A549 (cell line): ENCODE data around the gene AOAH.

Source experiments
- EHMT2 ChIP-seq: fragments of 200-600 bp; sonication (generic); IDR thresholded peaks from 2 replicates; pipeline ENCODE4 v1.6.1; 2016; ENCODE audit warnings: antibody characterized with exemption, low read depth, mild to moderate bottlenecking, moderate library complexity
- EP300 ChIP-seq, 2 experiments: fragments of >200 bp; sonication (Bioruptor Twin); formaldehyde crosslinking; IDR thresholded peaks; 2 replicates in 1 of 2; 3 replicates in 1 of 2; pipeline ENCODE4 v1.6.1; 2016 to 2017
- ESRRA ChIP-seq: fragments of 150-350 bp; IDR thresholded peaks from 2 replicates; pipeline ENCODE4 v1.6.1; 2014; ENCODE audit warnings: mild to moderate bottlenecking, low read length, borderline replicate concordance
- KDM5A ChIP-seq: fragments of 200-600 bp; sonication (generic); IDR thresholded peaks from 2 replicates; pipeline ENCODE4 v1.6.1; 2016; ENCODE audit warnings: antibody characterized with exemption, mild to moderate bottlenecking
- POLR2A ChIP-seq: IDR thresholded peaks from 2 replicates; pipeline ENCODE4 v1.6.1; 2012; ENCODE audit warnings: mild to moderate bottlenecking, low read length
- RAD21 ChIP-seq, 2 experiments: fragments of >200 bp in 1 of 2; sonication (Bioruptor Twin) in 1 of 2; formaldehyde crosslinking in 1 of 2; IDR thresholded peaks in 1 of 2; conservative IDR thresholded peaks in 1 of 2; 2 replicates in 1 of 2; 3 replicates in 1 of 2; pipeline ENCODE4 v1.6.1; 2012 to 2018; ENCODE audit warnings: inconsistent platforms in 1 of 2
- RNF2 ChIP-seq: fragments of 200-600 bp; sonication (generic); IDR thresholded peaks from 2 replicates; pipeline ENCODE4 v1.6.1; 2016; ENCODE audit warnings: low read depth, mild to moderate bottlenecking, antibody characterized with exemption, moderate library complexity, borderline replicate concordance
- SREBF2 ChIP-seq: fragments of 450-650 bp; IDR thresholded peaks from 2 replicates; pipeline ENCODE4 v1.6.1; 2014; ENCODE audit warnings: mild to moderate bottlenecking, moderate library complexity
- ZSCAN20 ChIP-seq: fragments of 250-450 bp; sonication (Bioruptor Pico); IDR thresholded peaks from 2 replicates; pipeline ENCODE4 v1.8.0; 2022; ENCODE audit warnings: mild to moderate bottlenecking, moderate library complexity
- TF ChIP-seq, protein P1 (sequence below): fragments of >200 bp; sonication (Bioruptor Twin); formaldehyde crosslinking; IDR thresholded peaks from 3 replicates; pipeline ENCODE4 v1.5.1; 2016
- TF ChIP-seq, protein P2 (sequence below): fragments of 450-650 bp; IDR thresholded peaks from 2 replicates; pipeline ENCODE4 v1.6.1; 2014; ENCODE audit warnings: antibody characterized with exemption
- TF ChIP-seq, protein P3 (sequence below): fragments of 200-600 bp; sonication (generic); IDR thresholded peaks from 2 replicates; pipeline ENCODE4 v1.6.1; 2016; ENCODE audit warnings: antibody characterized with exemption, mild to moderate bottlenecking, moderate library complexity
- TF ChIP-seq, protein P4 (sequence below): fragments of 250-450 bp; sonication (Bioruptor Pico); IDR thresholded peaks from 2 replicates; pipeline ENCODE4 v1.5.0; 2021; ENCODE audit warnings: mild to moderate bottlenecking, moderate library complexity, borderline replicate concordance

DNA sequence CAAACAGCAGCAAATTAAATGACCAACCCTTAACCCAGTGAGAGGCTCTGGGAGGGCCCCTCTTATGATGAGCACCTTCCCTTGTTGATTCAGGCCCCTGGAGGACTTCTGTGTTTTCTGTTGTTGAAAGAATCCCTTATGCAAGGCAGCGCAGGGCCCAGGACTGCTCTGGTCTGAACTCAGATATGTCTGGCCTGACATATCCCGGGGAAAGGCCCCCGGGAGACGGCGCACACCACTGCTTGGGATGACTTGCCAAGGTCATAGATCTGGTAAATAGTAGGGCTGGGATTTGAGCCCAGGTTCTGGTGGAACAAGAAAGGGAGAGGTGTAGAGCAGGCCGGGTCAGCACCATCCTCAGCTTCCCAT lies 124.0 kb downstream of the AOAH start:
- TF ChIP-seq, protein P1, sequence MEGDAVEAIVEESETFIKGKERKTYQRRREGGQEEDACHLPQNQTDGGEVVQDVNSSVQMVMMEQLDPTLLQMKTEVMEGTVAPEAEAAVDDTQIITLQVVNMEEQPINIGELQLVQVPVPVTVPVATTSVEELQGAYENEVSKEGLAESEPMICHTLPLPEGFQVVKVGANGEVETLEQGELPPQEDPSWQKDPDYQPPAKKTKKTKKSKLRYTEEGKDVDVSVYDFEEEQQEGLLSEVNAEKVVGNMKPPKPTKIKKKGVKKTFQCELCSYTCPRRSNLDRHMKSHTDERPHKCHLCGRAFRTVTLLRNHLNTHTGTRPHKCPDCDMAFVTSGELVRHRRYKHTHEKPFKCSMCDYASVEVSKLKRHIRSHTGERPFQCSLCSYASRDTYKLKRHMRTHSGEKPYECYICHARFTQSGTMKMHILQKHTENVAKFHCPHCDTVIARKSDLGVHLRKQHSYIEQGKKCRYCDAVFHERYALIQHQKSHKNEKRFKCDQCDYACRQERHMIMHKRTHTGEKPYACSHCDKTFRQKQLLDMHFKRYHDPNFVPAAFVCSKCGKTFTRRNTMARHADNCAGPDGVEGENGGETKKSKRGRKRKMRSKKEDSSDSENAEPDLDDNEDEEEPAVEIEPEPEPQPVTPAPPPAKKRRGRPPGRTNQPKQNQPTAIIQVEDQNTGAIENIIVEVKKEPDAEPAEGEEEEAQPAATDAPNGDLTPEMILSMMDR = no peak
- TF ChIP-seq RAD21 (conservative IDR thresholded peaks at IDR 0.05 in 1 of 2, IDR thresholded peaks at IDR 0.05 in 1 of 2) = no peak
- no peak for TF ChIP-seq RNF2
- no peak for TF ChIP-seq POLR2A
- no peak for TF ChIP-seq EP300 (IDR thresholded peaks at IDR 0.05)
- TF ChIP-seq KDM5A = no peak
- no peak for TF ChIP-seq SREBF2
- no peak for TF ChIP-seq ESRRA
- no peak for TF ChIP-seq ZSCAN20 (CRISPR knock-in tag)
- TF ChIP-seq, protein P2, sequence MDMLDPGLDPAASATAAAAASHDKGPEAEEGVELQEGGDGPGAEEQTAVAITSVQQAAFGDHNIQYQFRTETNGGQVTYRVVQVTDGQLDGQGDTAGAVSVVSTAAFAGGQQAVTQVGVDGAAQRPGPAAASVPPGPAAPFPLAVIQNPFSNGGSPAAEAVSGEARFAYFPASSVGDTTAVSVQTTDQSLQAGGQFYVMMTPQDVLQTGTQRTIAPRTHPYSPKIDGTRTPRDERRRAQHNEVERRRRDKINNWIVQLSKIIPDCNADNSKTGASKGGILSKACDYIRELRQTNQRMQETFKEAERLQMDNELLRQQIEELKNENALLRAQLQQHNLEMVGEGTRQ = no peak
- TF ChIP-seq, protein P3, sequence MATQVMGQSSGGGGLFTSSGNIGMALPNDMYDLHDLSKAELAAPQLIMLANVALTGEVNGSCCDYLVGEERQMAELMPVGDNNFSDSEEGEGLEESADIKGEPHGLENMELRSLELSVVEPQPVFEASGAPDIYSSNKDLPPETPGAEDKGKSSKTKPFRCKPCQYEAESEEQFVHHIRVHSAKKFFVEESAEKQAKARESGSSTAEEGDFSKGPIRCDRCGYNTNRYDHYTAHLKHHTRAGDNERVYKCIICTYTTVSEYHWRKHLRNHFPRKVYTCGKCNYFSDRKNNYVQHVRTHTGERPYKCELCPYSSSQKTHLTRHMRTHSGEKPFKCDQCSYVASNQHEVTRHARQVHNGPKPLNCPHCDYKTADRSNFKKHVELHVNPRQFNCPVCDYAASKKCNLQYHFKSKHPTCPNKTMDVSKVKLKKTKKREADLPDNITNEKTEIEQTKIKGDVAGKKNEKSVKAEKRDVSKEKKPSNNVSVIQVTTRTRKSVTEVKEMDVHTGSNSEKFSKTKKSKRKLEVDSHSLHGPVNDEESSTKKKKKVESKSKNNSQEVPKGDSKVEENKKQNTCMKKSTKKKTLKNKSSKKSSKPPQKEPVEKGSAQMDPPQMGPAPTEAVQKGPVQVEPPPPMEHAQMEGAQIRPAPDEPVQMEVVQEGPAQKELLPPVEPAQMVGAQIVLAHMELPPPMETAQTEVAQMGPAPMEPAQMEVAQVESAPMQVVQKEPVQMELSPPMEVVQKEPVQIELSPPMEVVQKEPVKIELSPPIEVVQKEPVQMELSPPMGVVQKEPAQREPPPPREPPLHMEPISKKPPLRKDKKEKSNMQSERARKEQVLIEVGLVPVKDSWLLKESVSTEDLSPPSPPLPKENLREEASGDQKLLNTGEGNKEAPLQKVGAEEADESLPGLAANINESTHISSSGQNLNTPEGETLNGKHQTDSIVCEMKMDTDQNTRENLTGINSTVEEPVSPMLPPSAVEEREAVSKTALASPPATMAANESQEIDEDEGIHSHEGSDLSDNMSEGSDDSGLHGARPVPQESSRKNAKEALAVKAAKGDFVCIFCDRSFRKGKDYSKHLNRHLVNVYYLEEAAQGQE = no peak
- TF ChIP-seq, protein P4, sequence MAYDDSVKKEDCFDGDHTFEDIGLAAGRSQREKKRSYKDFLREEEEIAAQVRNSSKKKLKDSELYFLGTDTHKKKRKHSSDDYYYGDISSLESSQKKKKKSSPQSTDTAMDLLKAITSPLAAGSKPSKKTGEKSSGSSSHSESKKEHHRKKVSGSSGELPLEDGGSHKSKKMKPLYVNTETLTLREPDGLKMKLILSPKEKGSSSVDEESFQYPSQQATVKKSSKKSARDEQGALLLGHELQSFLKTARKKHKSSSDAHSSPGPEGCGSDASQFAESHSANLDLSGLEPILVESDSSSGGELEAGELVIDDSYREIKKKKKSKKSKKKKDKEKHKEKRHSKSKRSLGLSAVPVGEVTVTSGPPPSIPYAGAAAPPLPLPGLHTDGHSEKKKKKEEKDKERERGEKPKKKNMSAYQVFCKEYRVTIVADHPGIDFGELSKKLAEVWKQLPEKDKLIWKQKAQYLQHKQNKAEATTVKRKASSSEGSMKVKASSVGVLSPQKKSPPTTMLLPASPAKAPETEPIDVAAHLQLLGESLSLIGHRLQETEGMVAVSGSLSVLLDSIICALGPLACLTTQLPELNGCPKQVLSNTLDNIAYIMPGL (CRISPR knock-in tag) = no peak
- TF ChIP-seq EHMT2 = no peak
